HepG2 (cell line): ENCODE results near the gene DACT2. TPM values are rescaled to one million over a fixed set of nuclear protein-coding genes. Genes with fewer than 3 reads are reported as not detected.

ENCODE experiments used
- ATAC-seq: fragments of 200-7000 bp; cut with Tn5 transposase; 3 replicates; pipeline ENCODE4 v1.9.1; 2020; ENCODE audit warnings: mild to moderate bottlenecking, moderate library complexity
- BruUV-seq: library from RNA; stranded (reverse); fragments of 400-500 nt; replicated peaks from 2 replicates; lab custom pipeline; 2021; lab: Mats Ljungman, UMichigan
- CTCF ChIA-PET: fragments of 300-600 bp; formaldehyde crosslinking; extraction: SDS; loops from one replicate; lab custom pipeline; 2021; ENCODE audit warnings: low total read pairs, inconsistent platforms, low intra/inter-chr PET ratio; lab: Yijun Ruan, JAX
- POLR2A ChIA-PET: fragments of 350-600 bp; sonication (Branson Sonifier 250); formaldehyde crosslinking; loops from one replicate; lab custom pipeline; 2020; ENCODE audit warnings: antibody characterized with exemption, inconsistent platforms; lab: Yijun Ruan, JAX
- DNase-seq: peaks from one replicate; pipeline ENCODE4 v3.0.0-alpha.2; 2015; ENCODE audit warnings: low spot score
- FAIRE-seq: peaks from 3 replicates; lab custom pipeline; 2011; peaks lifted over from hg19 to GRCh38; lab: Jason Lieb, UNC
- H2AFZ ChIP-seq: one replicate; pipeline ENCODE4 v1.6.1; 2011; ENCODE audit warnings: low read length, inconsistent platforms
- H3K27ac ChIP-seq: fragments of 300-600 bp; 3 replicates; pipeline ENCODE4 v1.8.0; 2011; ENCODE audit warnings: mixed run types, mild to moderate bottlenecking, mixed read lengths, low read length, inconsistent platforms; ENCODE audit not compliant: insufficient read depth; ENCODE audit errors: extremely low read length
- H3K27me3 ChIP-seq, 2 experiments: fragments of 200-600 bp in 1 of 2; 2 replicates in 1 of 2; 3 replicates in 1 of 2; pipeline versions ENCODE4 v1.6.0 to v1.8.0; 2011; ENCODE audit warnings: low read length in 2 of 2, mild to moderate bottlenecking in 2 of 2, moderate library complexity in 2 of 2, inconsistent platforms in 1 of 2; ENCODE audit not compliant: insufficient read depth in 2 of 2, control insufficient read depth in 1 of 2
- H3K36me3 ChIP-seq, 2 experiments: fragments of 200-600 bp in 1 of 2; replicated peaks in 1 of 2; 2 replicates in 1 of 2; 3 replicates in 1 of 2; pipeline versions ENCODE4 v1.5.1 to v1.8.0; 2011; ENCODE audit warnings: low read length in 2 of 2, inconsistent platforms in 1 of 2; ENCODE audit not compliant: insufficient read depth in 2 of 2, control insufficient read depth in 1 of 2
- H3K4me1 ChIP-seq: 2 replicates; pipeline ENCODE4 v1.5.1; 2012; ENCODE audit warnings: low read length, inconsistent platforms; ENCODE audit not compliant: insufficient read depth
- H3K4me2 ChIP-seq: 2 replicates; pipeline ENCODE4 v1.6.0; 2011; ENCODE audit warnings: low read depth, low read length, inconsistent platforms
- H3K4me3 ChIP-seq, 3 experiments: fragments of 200-600 bp in 1 of 3; sonication (generic), shearing (Covaris generic) in 1 of 3; replicated peaks in 1 of 3; 2 replicates each; pipeline ENCODE4 v1.5.1; 2011 to 2016; ENCODE audit warnings: low read length in 3 of 3, inconsistent platforms in 2 of 3, low read depth in 2 of 3, mild to moderate bottlenecking in 2 of 3, control low read depth in 1 of 3, mixed read lengths in 1 of 3; ENCODE audit not compliant: insufficient read depth in 1 of 3
- H3K79me2 ChIP-seq: one replicate; pipeline ENCODE4 v1.6.1; 2011; ENCODE audit warnings: low read length, inconsistent platforms; ENCODE audit not compliant: insufficient read depth
- H3K9ac ChIP-seq: 2 replicates; pipeline ENCODE4 v1.6.0; 2011; ENCODE audit warnings: mild to moderate bottlenecking, low read depth, low read length, inconsistent platforms; ENCODE audit not compliant: insufficient read depth
- H3K9me3 ChIP-seq: 2 replicates; pipeline ENCODE4 v1.5.1; 2012; ENCODE audit warnings: mild to moderate bottlenecking, low read length
- H4K20me1 ChIP-seq: 2 replicates; pipeline ENCODE4 v1.6.0; 2011; ENCODE audit warnings: inconsistent platforms, mild to moderate bottlenecking, low read length, moderate library complexity; ENCODE audit not compliant: insufficient read depth
- GTF3A ChIP-seq: sonication (generic); formaldehyde crosslinking; conservative IDR thresholded peaks from 2 replicates; pipeline ENCODE4 v1.4.0; 2020; ENCODE audit warnings: mild to moderate bottlenecking, missing genetic modification reagents
- MEF2D ChIP-seq: sonication (generic); formaldehyde crosslinking; IDR thresholded peaks from 2 replicates; pipeline ENCODE4 v1.5.1; 2020; ENCODE audit warnings: mild to moderate bottlenecking, missing genetic modification reagents
- NCOA2 ChIP-seq: sonication (generic); formaldehyde crosslinking; IDR thresholded peaks from 2 replicates; pipeline ENCODE4 v1.8.0; 2022; ENCODE audit warnings: inconsistent platforms
- PATZ1 ChIP-seq: sonication (generic); formaldehyde crosslinking; IDR thresholded peaks from 2 replicates; pipeline ENCODE4 v1.4.0; 2020; ENCODE audit warnings: missing genetic modification reagents
- RARA ChIP-seq: IDR thresholded peaks from 2 replicates; pipeline ENCODE4 v1.6.1; 2016; ENCODE audit warnings: missing genetic modification reagents, missing compliant biosample characterization
- SSRP1 ChIP-seq: IDR thresholded peaks from 2 replicates; pipeline ENCODE4 v1.6.1; 2016; ENCODE audit warnings: control low read depth
- TGIF2 ChIP-seq: IDR thresholded peaks from 2 replicates; pipeline ENCODE4 v1.6.1; 2016; ENCODE audit warnings: control low read depth, missing compliant biosample characterization
- ZC3H4 ChIP-seq: sonication (generic); formaldehyde crosslinking; IDR thresholded peaks from 2 replicates; pipeline ENCODE4 v1.4.0; 2020; ENCODE audit warnings: missing genetic modification reagents, borderline replicate concordance
- ZFP90 ChIP-seq: sonication (generic); formaldehyde crosslinking; IDR thresholded peaks from 2 replicates; pipeline ENCODE4 v1.8.0; 2022; ENCODE audit warnings: missing genetic modification reagents, mild to moderate bottlenecking, inconsistent platforms, borderline replicate concordance
- ZNF263 ChIP-seq: sonication (generic); formaldehyde crosslinking; IDR thresholded peaks from 2 replicates; pipeline ENCODE4 v1.4.0; 2020; ENCODE audit warnings: missing genetic modification reagents
- ZNF275 ChIP-seq: sonication (generic); formaldehyde crosslinking; IDR thresholded peaks from 2 replicates; pipeline ENCODE4 v1.8.0; 2022; ENCODE audit warnings: missing genetic modification reagents, mild to moderate bottlenecking, inconsistent platforms, borderline replicate concordance
- ZNF430 ChIP-seq: sonication (generic); formaldehyde crosslinking; IDR thresholded peaks from 2 replicates; pipeline ENCODE4 v1.9.0; 2021; ENCODE audit warnings: mild to moderate bottlenecking, missing genetic modification reagents
- ZNF687 ChIP-seq: sonication (generic); formaldehyde crosslinking; IDR thresholded peaks from 2 replicates; pipeline ENCODE4 v1.5.1; 2020; ENCODE audit warnings: mild to moderate bottlenecking, missing genetic modification reagents, moderate library complexity
- ZNF792 ChIP-seq: IDR thresholded peaks from 2 replicates; pipeline ENCODE4 v1.6.1; 2016
- WGBS: methylation state at CpG from one replicate; pipeline ENCODE4 v1.1.6; 2017; ENCODE audit warnings: low lambda C conversion rate; 5-methylcytosine and 5-hydroxymethylcytosine counted together
- in situ Hi-C: cut with HindIII; loops from 2 replicates; pipeline ENCODE4 v1.10.0; 2017; ENCODE audit warnings: low pct_unique_long_range_greater_than_20kb; ENCODE audit not compliant: extremely low pct_ligation_motif_present
- intact Hi-C: fragments of 100-400 bp; cut with micrococcal nuclease; formaldehyde crosslinking; loops from one replicate; pipeline ENCODE4 v1.10.0; 2022; ENCODE audit not compliant: unreplicated experiment
- polyA plus RNA-seq, 8 experiments: library from polyadenylated mRNA; depleted of rRNA in 3 of 8; stranded (reverse) in 7 of 8; unstranded in 1 of 8; fragments of >200 nt; fragmentation: Illumina TruSeq in 4 of 8; extraction: Trizol in 4 of 8; gene quantifications; 2 replicates each; pipeline versions ENCODE4 v1.2.1 to v1.2.3, GENCODE V29; 2011 to 2016; ENCODE audit warnings: low read depth in 4 of 8, missing spikeins in 1 of 8, mixed read lengths in 1 of 8; ENCODE audit not compliant: insufficient read depth in 1 of 8
- total RNA-seq, 5 experiments: library from RNA; depleted of rRNA; stranded (reverse); fragments of >200 nt; fragmentation: Illumina TruSeq; extraction: Trizol; gene quantifications; 2 replicates each; pipeline ENCODE4 v1.2.3, GENCODE V29; 2016; ENCODE audit warnings: low read depth in 1 of 5
- TF ChIP-seq, protein P1 (sequence below): sonication (generic); formaldehyde crosslinking; IDR thresholded peaks from 2 replicates; pipeline ENCODE4 v1.4.0; 2020; ENCODE audit warnings: mild to moderate bottlenecking, missing genetic modification reagents

DACT2 gene
- total and polyA plus RNA-seq, 2 of the 13 experiments (the other 11 are each of a cell fraction or from before 2014, with no cell fraction given): 0.15 TPM; not detected in 1

DNA sequence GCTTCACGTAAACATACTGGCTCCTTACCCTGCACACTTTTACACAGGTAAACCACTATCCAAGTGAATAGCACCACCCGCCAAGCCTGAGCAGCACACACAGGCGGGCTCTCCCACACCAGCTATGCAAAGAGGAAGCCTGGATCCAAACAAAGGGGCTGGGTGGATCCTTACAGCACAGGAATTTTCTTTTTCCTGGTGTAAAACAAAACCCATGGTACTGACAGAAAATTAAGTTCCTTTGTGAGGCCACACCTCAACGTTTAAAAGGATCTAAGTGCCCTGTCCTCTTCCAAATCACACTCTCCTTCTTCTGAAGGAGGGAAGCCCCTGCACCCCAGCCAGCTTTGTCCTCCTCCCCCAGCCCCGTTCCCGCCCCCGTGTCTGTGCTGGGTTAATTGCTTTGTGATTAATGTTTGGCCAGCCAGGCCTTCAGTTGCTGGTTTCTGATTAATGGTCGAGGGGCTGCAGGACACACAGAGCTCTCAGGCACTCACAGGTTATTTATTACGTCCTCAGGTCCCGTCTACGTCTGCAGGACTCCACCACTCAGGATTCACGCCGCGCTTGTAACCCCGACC lies 6.1 kb downstream of the DACT2 start:
- no peaks in the 10 kb centered on the region for H4K20me1 ChIP-seq
- peak overlapping the region; percentile 45 for H3K4me2 ChIP-seq
- 38% methylated on average over 15 of the region's 15 CpGs for WGBS
- H3K9me3 ChIP-seq: no peaks in the 10 kb centered on the region
- DNase-seq (peak; percentile 46), ATAC-seq (peak; percentile 72), FAIRE-seq (peak; percentile 54)
- H2AFZ ChIP-seq: no peak overlapping the region
- intact Hi-C loops (no loop called here), in situ Hi-C loops (no loop called here)
- CTCF ChIA-PET: no interaction called here
- H3K79me2 ChIP-seq: no peaks in the 10 kb centered on the region
- peaks cover 0 to under 1% of the 10 kb centered on the region in 2 experiments; a peak in 1 of 5 replicates for H3K27me3 ChIP-seq
- H3K36me3 ChIP-seq: no peaks in the 10 kb centered on the region
- no TSS peak for BruUV-seq
- peak overlapping the region; percentile 16 for H3K27ac ChIP-seq
- POLR2A ChIA-PET: interaction anchor here (1.1 to 1.6 kb wide), 4 partner anchors 12 to 66 kb away, joined by 3 to 10 read pairs (median 6); no protein-coding TSS in a partner anchor
- H3K9ac ChIP-seq: peak overlapping the region; percentile 24; the same call in 1 of the 2 replicates
- H3K4me3 ChIP-seq: peak overlapping the region in 2 of 3 experiments; percentile 17 to 20; a peak in 1 of 6 replicates
- H3K4me1 ChIP-seq: peaks cover 58% of the 10 kb centered on the region
- TF ChIP-seq, protein P1, sequence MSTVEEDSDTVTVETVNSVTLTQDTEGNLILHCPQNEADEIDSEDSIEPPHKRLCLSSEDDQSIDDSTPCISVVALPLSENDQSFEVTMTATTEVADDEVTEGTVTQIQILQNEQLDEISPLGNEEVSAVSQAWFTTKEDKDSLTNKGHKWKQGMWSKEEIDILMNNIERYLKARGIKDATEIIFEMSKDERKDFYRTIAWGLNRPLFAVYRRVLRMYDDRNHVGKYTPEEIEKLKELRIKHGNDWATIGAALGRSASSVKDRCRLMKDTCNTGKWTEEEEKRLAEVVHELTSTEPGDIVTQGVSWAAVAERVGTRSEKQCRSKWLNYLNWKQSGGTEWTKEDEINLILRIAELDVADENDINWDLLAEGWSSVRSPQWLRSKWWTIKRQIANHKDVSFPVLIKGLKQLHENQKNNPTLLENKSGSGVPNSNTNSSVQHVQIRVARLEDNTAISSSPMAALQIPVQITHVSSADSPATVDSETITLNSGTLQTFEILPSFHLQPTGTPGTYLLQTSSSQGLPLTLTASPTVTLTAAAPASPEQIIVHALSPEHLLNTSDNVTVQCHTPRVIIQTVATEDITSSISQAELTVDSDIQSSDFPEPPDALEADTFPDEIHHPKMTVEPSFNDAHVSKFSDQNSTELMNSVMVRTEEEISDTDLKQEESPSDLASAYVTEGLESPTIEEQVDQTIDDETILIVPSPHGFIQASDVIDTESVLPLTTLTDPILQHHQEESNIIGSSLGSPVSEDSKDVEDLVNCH (CRISPR knock-in tag): no peak
- TF ChIP-seq RARA (CRISPR knock-in tag) (no peak), ZNF430 (CRISPR knock-in tag) (0 out of 2 replicates have a peak, but pooled peaks have one; percentile 20), MEF2D (CRISPR knock-in tag) (no peak), ZNF263 (CRISPR knock-in tag) (0 out of 2 replicates have a peak, but pooled peaks have one; percentile 30), NCOA2 (CRISPR knock-in tag) (0 out of 2 replicates have a peak, but pooled peaks have one; percentile 7), ZNF792 (CRISPR knock-in tag) (peak; percentile 78), ZC3H4 (CRISPR knock-in tag) (no peak), TGIF2 (CRISPR knock-in tag) (no peak), SSRP1 (CRISPR knock-in tag) (no peak), ZNF687 (CRISPR knock-in tag) (peak; percentile 15; the same call in 1 of the 2 replicates), PATZ1 (CRISPR knock-in tag) (peak; percentile 54), GTF3A (CRISPR knock-in tag) (no peak), ZFP90 (CRISPR knock-in tag) (0 out of 2 replicates have a peak, but pooled peaks have one; percentile 24), ZNF275 (CRISPR knock-in tag) (no peak)
